OCI-LY7 (cell line): ENCODE data around the gene FEZ2. TPM values are rescaled to one million over a fixed set of nuclear protein-coding genes. Genes with fewer than 3 reads are reported as not detected.
A peak's percentile ranks its signal among the peaks of the same experiment; 100 is the strongest.

Experiments
- BruUV-seq: library from RNA; stranded (reverse); fragments of 400-500 nt; replicated peaks from 2 replicates; lab custom pipeline; 2021; lab: Mats Ljungman, UMichigan
- CTCF ChIA-PET: fragments of 300-600 bp; sonication (Branson Sonifier 250); formaldehyde crosslinking; loops from one replicate; lab custom pipeline; 2022; ENCODE audit warnings: antibody characterized with exemption; ENCODE audit not compliant: unreplicated experiment; lab: Charles Lee
- POLR2A ChIA-PET: fragments of 300-600 bp; sonication (Branson Sonifier 250); formaldehyde crosslinking; loops from one replicate; lab custom pipeline; 2022; ENCODE audit warnings: antibody characterized with exemption; lab: Charles Lee
- DNase-seq: peaks from one replicate; pipeline ENCODE4 v3.0.0-alpha.2; 2015; ENCODE audit warnings: low spot score
- H2AFZ ChIP-seq: fragments of 200-600 bp; sonication (generic), shearing (Covaris generic); 2 replicates; pipeline ENCODE4 v1.6.1; 2014; ENCODE audit warnings: mild to moderate bottlenecking, antibody characterized with exemption, low read length, moderate library complexity
- H3K27ac ChIP-seq: fragments of 200-600 bp; sonication (generic); 2 replicates; pipeline ENCODE4 v1.5.1; 2014; ENCODE audit warnings: mixed run types, low read depth, mild to moderate bottlenecking, moderate library complexity, low read length, inconsistent platforms; ENCODE audit not compliant: poor library complexity, severe bottlenecking
- H3K36me3 ChIP-seq: fragments of 200-600 bp; sonication (generic); 2 replicates; pipeline ENCODE4 v1.6.1; 2014; ENCODE audit warnings: mild to moderate bottlenecking, antibody characterized with exemption, low read length, moderate library complexity, mixed read lengths; ENCODE audit not compliant: insufficient read depth
- H3K4me1 ChIP-seq: fragments of 200-600 bp; sonication (generic); 2 replicates; pipeline ENCODE4 v1.5.1; 2014; ENCODE audit warnings: mild to moderate bottlenecking, low read length; ENCODE audit not compliant: insufficient read depth, poor library complexity, severe bottlenecking
- H3K4me2 ChIP-seq: fragments of 200-600 bp; sonication (generic); 2 replicates; pipeline ENCODE4 v1.6.1; 2014; ENCODE audit warnings: mild to moderate bottlenecking, low read length
- H3K4me3 ChIP-seq: fragments of 200-600 bp; sonication (generic); 2 replicates; pipeline ENCODE4 v1.5.1; 2014; ENCODE audit warnings: mild to moderate bottlenecking, low read depth, low read length; ENCODE audit not compliant: poor library complexity, severe bottlenecking
- H3K79me2 ChIP-seq: fragments of 200-600 bp; sonication (generic); 2 replicates; pipeline ENCODE4 v1.6.1; 2016; ENCODE audit warnings: low read depth, mild to moderate bottlenecking, low read length, moderate library complexity, mixed read lengths; ENCODE audit not compliant: insufficient read depth
- H3K9me2 ChIP-seq: fragments of 200-600 bp; sonication (generic); 2 replicates; pipeline ENCODE4 v1.6.1; 2016; ENCODE audit warnings: mild to moderate bottlenecking, low read length, mixed read lengths; ENCODE audit not compliant: insufficient read depth
- H3K9me3 ChIP-seq: fragments of 200-600 bp; sonication (generic); 2 replicates; pipeline ENCODE4 v1.6.1; 2014; ENCODE audit warnings: mild to moderate bottlenecking, mixed run types, low read length, mixed read lengths
- H4K20me1 ChIP-seq: fragments of 200-600 bp; sonication (generic); 2 replicates; pipeline ENCODE4 v1.6.1; 2014; ENCODE audit warnings: mild to moderate bottlenecking, antibody characterized with exemption, low read length, moderate library complexity, mixed read lengths; ENCODE audit not compliant: insufficient read depth
- EZH2phosphoT487 ChIP-seq: fragments of 200-600 bp; sonication (generic); IDR thresholded peaks from 2 replicates; pipeline ENCODE4 v1.6.1; 2018; ENCODE audit warnings: low read depth, borderline replicate concordance, mild to moderate bottlenecking, mixed run types, antibody characterized with exemption, low read length, moderate library complexity, mixed read lengths
- intact Hi-C: fragments of 100-400 bp; cut with micrococcal nuclease; formaldehyde crosslinking; loops from one replicate; pipeline ENCODE4 v1.10.0; 2022; ENCODE audit not compliant: unreplicated experiment
- total RNA-seq, 2 experiments: library from RNA; depleted of rRNA in 1 of 2; stranded (reverse); fragments of >200 nt in 1 of 2; shearing (Covaris generic) in 1 of 2; gene quantifications; 2 replicates each; pipeline ENCODE4 v1.2.3, GENCODE V29; 2014 to 2022
- TF ChIP-seq, protein P1 (sequence below): fragments of 200-600 bp; sonication (generic); conservative IDR thresholded peaks from 2 replicates; pipeline ENCODE4 v1.5.1; 2014; ENCODE audit warnings: mild to moderate bottlenecking, antibody characterized with exemption, low read length, moderate library complexity, mixed read lengths

FEZ2 gene
- total RNA-seq, 2 experiments from 2014 or later = 17.1 to 23.2 TPM

DNA sequence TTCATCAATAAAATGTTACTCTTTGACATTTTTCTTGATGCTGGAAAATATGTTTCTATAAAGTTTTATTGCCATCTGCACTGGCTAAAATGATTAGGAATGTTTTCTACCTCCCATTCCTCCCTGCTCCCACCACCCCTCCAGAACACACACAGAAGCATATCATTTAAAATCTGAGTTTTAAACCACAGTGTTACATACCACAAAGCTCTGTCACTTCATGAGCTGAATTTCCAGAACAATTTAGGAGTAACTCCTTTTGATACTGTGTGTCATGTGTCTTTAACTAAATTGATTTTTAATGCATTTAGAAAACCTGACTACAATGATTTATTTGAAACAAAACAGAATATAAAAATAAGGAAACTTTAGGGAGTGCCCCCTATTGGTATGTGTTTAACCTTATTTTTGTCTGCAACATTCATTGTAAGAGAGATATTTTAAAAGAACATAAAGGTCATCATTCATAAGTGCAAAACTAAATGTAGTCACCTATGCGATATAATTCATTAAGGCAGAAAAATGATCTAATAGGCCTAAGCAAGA, 52.0 kb downstream of the FEZ2 start:
- Histone ChIP-seq H3K9me2 (no peaks in the 10 kb centered on the region), H3K4me3 (no peak overlapping the region), H4K20me1 (no peaks in the 10 kb centered on the region), H3K4me2 (no peak overlapping the region), H3K79me2 (no peaks in the 10 kb centered on the region), H3K27ac (no peak overlapping the region), H3K4me1 (no peaks in the 10 kb centered on the region), H3K36me3 (peaks cover 58% of the 10 kb centered on the region), H2AFZ (no peak overlapping the region), H3K9me3 (no peaks in the 10 kb centered on the region)
- TF ChIP-seq, protein P1, sequence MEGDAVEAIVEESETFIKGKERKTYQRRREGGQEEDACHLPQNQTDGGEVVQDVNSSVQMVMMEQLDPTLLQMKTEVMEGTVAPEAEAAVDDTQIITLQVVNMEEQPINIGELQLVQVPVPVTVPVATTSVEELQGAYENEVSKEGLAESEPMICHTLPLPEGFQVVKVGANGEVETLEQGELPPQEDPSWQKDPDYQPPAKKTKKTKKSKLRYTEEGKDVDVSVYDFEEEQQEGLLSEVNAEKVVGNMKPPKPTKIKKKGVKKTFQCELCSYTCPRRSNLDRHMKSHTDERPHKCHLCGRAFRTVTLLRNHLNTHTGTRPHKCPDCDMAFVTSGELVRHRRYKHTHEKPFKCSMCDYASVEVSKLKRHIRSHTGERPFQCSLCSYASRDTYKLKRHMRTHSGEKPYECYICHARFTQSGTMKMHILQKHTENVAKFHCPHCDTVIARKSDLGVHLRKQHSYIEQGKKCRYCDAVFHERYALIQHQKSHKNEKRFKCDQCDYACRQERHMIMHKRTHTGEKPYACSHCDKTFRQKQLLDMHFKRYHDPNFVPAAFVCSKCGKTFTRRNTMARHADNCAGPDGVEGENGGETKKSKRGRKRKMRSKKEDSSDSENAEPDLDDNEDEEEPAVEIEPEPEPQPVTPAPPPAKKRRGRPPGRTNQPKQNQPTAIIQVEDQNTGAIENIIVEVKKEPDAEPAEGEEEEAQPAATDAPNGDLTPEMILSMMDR = peak; percentile 60
- no peak for TF ChIP-seq EZH2phosphoT487
- BruUV-seq = no TSS peak
- POLR2A ChIA-PET = interaction anchor here (0.6 to 0.8 kb wide), 5 partner anchors 10 to 510 kb away, joined by 3 to 5 read pairs (median 3); no protein-coding TSS in a partner anchor
- DNase-seq = no peak
- CTCF ChIA-PET = no interaction called here
- intact Hi-C loops = no loop called here

DNA sequence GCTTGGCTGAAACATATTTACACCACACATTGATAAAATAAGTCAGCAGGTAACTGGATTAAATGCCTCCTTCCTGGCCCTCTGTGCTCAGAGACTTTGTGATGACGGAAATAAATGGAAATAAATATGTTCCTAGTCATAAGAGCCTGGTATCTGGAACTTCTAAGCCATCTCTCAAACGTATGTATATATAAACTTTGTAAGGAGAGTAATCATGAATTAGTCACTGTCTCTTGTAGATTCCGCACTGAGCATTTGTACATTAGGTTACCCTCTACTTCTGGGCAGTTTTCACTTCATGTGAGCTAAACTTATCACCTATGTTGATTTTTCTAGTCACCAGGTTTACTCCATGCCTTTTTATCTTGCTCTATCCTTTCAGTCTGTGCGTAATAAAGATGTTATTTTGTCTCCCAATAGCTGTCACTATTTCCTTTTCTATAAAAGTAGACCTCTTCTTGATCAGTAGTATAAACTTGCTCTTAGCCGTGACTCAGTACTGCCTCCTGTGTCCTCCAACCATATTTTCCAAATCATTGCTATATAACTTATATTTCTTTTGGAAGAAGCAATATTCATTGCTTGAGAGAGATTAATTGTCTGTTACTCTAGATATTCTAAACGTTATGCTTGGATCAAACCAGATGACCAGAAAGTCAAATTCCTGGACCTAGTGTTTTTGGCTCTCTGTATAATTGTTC, 53.2 kb downstream of the FEZ2 start:
- H3K4me1 ChIP-seq = no peaks in the 10 kb centered on the region
- no peaks in the 10 kb centered on the region for H4K20me1 ChIP-seq
- no peaks in the 10 kb centered on the region for H3K79me2 ChIP-seq
- TF ChIP-seq, protein P1 = peak; percentile 43
- TF ChIP-seq EZH2phosphoT487 = no peak
- CTCF ChIA-PET = no interaction called here
- DNase-seq = no peak
- intact Hi-C loops = no loop called here
- no peak overlapping the region for H3K27ac ChIP-seq
- no peaks in the 10 kb centered on the region for H3K9me2 ChIP-seq
- H3K9me3 ChIP-seq = no peaks in the 10 kb centered on the region
- no peak overlapping the region for H3K4me3 ChIP-seq
- POLR2A ChIA-PET = no interaction called here
- no peak overlapping the region for H2AFZ ChIP-seq
- no peak overlapping the region for H3K4me2 ChIP-seq
- BruUV-seq = no TSS peak
- H3K36me3 ChIP-seq = peaks cover 51% of the 10 kb centered on the region; the same call in 1 of the 2 replicates
